GM20000 (cell line): ENCODE data around the gene NR1I2.

Experiments used
- DNase-seq: peaks from one replicate; pipeline ENCODE4 v3.0.0; 2012; ENCODE audit warnings: low spot score
- TF ChIP-seq, protein P1 (sequence below): IDR thresholded peaks from 2 replicates; pipeline ENCODE4 v1.5.1; 2012; ENCODE audit warnings: mild to moderate bottlenecking, control low read depth; ENCODE audit errors: extremely low read depth, missing control alignments

Gene NR1I2

DNA sequence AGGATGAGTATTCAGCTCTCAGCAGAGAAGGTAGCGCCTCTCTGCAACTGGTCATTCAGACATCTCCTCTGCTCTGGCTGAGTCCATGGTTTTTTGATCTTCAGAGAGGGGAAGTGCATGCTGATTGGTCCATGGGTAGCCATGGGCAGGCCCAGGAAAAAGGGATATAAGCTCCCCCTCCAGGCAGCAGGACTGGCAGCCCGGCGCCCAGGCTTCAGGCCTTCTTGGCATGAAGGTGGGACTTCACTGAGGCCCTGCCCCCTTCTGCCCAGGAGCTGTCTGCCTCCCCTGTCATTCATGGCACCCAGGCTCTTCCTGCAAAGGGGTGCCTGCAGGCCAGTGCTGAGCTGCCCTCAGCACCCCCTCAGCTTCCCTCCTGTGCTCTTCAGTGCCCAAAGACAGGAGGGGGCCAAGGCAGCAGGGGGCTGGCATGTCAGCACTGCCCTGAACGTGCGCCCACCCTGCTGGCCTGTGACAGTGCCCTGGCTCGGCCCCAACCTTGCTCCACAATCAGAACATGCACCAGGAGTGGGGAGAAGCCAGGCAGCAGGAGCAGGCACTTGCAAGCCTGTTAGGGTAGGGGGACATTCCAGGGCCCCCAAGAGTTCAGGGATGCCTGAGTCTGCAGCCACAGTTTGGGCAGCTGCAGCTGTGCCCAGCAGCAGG, 13.8 kb upstream of the NR1I2 start:
- DNase-seq = no peak
- TF ChIP-seq, protein P1, sequence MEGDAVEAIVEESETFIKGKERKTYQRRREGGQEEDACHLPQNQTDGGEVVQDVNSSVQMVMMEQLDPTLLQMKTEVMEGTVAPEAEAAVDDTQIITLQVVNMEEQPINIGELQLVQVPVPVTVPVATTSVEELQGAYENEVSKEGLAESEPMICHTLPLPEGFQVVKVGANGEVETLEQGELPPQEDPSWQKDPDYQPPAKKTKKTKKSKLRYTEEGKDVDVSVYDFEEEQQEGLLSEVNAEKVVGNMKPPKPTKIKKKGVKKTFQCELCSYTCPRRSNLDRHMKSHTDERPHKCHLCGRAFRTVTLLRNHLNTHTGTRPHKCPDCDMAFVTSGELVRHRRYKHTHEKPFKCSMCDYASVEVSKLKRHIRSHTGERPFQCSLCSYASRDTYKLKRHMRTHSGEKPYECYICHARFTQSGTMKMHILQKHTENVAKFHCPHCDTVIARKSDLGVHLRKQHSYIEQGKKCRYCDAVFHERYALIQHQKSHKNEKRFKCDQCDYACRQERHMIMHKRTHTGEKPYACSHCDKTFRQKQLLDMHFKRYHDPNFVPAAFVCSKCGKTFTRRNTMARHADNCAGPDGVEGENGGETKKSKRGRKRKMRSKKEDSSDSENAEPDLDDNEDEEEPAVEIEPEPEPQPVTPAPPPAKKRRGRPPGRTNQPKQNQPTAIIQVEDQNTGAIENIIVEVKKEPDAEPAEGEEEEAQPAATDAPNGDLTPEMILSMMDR = no peak

DNA sequence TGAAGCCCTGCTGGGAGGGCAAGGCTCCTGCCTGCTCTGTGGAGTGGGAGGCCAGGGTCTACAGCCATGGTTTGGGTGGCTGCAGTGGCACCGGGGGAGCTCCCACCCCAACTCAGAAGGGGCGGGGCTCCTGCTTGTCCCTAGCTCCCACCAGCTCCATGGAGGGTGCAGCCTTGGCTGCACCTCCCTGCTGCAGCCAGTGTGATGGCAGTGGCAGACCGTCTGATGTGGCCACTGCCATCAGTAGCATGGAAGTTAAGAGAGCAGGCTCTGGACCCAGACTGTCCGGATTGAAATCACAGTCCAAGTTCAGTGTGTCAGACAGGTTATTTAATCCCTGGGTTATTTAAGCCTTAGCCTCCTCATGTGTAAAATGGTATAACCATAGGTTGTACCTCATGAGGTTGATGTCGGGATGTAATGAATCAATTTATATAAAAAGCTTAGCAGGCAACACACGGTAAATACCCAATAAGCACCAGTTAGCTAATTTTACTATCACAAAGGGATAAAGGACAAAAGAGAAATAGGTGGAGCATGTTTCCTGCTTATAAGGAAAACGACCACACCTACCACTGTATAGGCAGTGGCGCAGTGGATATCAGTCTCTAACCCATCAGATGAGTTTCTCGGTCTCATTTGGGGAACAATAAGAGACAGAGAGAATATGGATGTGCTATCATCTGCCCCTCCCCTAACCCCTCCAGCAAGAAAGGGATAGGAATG, 13.1 kb upstream of the NR1I2 start:
- DNase-seq = no peak
- TF ChIP-seq, protein P1 = no peak

DNA sequence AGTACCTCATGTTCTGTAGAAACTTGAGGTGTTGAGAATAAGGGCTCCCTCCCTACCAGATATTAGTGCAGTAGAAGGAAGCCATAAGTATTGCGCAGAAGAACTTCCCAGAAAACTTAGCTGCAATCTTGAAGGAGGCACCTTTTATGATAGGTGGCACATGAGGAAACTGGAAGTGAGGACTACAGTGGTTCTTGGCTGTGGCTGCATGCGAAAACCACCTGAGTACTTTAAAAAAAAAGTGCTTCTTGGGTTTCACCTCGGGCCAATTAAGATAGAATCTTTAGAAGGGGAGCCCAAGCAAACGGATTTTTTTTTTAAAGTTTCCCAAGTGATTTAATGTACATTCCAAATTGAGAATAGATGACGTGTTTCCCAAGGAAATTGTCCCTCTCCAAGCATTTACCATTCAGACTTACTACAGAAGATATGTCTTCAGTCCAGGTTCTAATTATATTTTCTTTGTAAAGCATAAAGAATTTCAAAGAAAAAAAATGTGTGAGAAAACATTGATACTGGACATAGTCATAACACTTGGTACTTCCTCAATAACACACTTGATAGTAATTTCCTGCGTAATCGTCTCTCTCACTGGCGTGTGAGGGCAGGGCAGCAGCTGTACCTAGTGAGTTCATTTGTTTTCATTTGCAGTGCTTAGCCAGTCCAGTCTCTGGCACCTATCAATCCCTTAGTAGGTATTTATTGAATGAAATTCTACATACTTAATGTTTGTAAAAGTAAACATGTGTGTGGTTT, 12.3 kb upstream of the NR1I2 start:
- no peak for DNase-seq
- TF ChIP-seq, protein P1 = no peak

DNA sequence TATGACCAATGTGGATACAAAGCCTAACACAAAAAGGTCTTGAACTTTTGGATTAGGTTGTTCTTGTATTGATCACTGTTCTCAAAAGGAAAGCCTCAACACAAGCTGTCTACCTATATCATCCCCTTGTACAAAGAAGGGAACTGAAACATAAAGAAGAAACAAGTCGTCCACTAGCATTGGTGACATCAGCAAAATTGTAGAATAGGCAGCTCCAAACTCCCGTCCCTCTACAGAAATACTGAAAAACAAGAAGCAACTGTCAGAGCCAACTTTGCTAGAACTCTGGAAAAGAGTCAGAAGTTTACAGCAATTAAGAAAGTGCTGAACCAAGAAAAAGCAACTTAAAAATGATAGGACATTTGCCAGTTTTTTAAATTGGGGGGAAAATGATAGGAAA, 7.5 kb upstream of the NR1I2 start:
- peak; percentile 39 for DNase-seq
- TF ChIP-seq, protein P1 = no peak

DNA sequence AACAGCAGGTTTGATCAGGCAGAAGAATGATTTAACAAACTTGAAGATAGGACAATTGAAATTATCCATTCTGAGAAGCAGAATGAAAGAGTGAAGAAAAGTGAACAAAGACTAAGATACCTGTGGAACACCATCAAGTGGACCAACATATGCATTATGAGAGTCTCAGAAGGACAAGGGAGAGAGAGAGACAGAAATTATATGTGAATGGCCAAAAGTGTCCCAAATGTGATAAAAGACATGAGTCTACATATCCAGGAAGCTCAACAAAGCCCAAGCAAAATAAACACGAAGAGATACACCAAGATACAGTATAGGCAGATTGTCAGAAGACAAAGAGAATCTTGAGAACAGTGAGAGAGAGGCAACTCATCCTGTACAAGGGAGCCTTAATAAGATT, 5.6 kb upstream of the NR1I2 start:
- TF ChIP-seq, protein P1 = no peak
- DNase-seq = no peak

DNA sequence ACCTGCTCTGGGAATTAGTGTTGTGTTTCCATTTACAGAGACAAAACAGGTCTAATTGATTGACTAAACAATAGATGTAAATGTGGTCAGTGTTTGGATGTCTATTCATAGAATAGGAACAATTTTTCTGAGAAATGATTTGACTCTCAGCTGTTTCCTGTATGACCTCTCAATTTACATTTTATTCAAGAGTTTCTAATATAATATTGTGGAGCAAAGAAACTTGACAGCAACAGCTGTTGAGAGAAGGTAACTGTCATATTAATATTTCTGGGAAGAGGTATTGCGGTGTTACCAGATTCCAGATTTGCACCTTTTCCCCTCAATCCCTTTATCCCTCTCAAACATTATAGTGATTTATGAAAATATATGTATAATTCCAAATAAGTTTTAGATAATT, 3.7 kb upstream of the NR1I2 start:
- TF ChIP-seq, protein P1 = no peak
- no peak for DNase-seq

DNA sequence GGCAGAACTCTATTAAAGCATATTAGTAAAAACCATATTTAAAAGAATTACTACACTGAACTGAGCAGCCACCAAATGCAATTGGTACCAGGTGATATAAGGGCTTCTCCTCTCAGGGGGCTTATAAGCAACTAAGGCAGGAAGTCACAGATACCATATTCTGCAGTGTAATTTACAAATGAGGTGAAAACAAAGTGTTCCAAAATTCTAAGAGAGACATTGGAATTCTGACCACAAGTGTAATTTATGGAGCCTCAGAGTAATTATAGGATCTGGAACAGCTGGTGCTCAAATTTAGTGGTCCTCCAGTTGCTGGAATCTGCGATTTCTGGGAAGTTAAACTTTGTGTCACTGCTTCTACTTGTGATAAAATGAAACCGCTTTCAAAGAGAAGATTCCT, 3.1 kb upstream of the NR1I2 start:
- TF ChIP-seq, protein P1 = no peak
- DNase-seq = no peak
